Measurements from ENCODE around the gene ARHGEF35.
"Not testable (repeated sequence)": the region's sequence is repeated elsewhere in the genome, so short reads cannot be mapped to it uniquely, and the experiment has no call there.

DNA sequence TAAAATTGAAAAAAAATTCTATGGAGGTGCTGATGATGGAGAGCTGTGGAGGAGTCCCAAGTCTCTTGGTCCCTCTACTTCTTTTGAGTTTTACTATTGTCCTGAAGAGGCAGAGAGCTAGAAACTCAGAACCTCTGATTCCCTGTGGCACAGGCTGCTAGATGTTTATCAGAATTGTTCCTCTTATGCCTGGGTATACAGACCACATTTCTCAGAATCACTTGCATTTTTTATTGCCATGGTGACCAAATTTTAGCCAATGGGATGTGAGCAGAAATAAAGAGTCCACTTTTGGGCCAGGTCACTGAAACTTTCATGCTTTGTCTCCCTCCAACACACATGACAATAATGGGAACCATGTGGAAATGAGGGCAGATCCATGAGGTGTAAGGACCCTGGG, 28.0 kb upstream of the ARHGEF35 start:
- not testable (repeated sequence) for TF ChIP-seq EZH2 (IDR thresholded peaks at IDR 0.05; ENCODE audit: insufficient read depth, poor library complexity, severe bottlenecking); EZH2phosphoT487 (IDR thresholded peaks at IDR 0.05; ENCODE audit: insufficient read depth, low read depth)

Data from GM23248 (cell line).